ENCODE data around the gene ELL2. TPM values are rescaled to one million over a fixed set of nuclear protein-coding genes. Genes with fewer than 3 reads are reported as not detected.
"Not testable (repeated sequence)": the region's sequence is repeated elsewhere in the genome, so short reads cannot be mapped to it uniquely, and the experiment has no call there.

Gene ELL2
- total RNA-seq, 2 donors from 2014 or later: 76.3 to 113 TPM

DNA sequence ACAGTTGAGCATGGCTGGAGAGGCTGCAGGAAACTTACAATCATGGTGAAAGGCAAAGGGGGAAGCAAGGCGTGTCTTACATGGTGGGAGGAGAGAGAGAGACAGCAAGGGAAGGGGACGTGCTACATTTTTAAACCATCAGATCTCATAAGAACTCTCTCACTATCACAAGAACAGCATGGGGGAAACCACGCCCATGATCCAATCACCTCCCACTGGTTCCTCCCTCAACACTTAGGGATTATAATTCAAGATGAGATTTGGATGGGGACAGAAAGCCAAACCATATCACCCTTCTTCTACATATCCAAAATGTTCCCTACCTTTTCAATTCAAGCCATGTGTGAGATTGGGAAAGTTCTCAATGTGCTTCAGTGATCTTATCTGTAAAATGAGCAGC lies 116.3 kb downstream of the ELL2 start:
- Mint-ChIP-seq H3K9me3 (no peaks in the 10 kb centered on the region), H3K36me3 (ENCODE audit: insufficient read depth in 2 of 2) (no peaks in the 10 kb centered on the region), H3K27ac (no peak overlapping the region), H3K4me1 (ENCODE audit: low read depth) (peaks cover 25% of the 10 kb centered on the region), H3K4me3 (no peak overlapping the region), H3K27me3 (ENCODE audit: low read depth) (peaks cover 7% of the 10 kb centered on the region)
- ATAC-seq (replicated peaks in 1 of 2) (no peak), DNase-seq (no peak)

DNA sequence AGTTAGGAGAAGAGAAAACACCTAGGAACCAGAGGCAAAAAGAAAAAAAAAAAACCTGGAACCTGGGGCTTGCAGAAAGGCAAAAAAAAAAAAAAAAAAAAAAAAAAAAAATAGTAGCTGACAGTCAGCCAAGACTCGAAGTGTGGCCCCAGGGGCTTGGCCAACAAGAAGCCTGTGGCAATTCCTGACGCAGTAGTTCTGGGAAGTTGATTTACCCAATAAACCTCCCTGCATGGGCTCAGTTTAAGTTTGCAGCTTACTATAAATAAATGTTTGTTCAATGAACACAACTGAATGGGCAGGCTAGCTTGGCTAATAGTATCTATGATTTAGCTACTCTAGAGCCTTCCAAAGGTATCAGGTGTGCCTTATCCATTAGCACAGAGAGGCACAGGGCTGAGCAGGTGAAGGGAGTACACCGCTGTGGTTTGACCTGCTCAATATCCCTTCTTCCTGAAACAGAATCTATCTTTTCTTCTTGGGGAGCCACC lies 117.9 kb downstream of the ELL2 start:
- Mint-ChIP-seq H3K27ac (peak overlapping the region; percentile 66), H3K9me3 (no peaks in the 10 kb centered on the region), H3K27me3 (ENCODE audit: low read depth) (no peaks in the 10 kb centered on the region), H3K4me1 (ENCODE audit: low read depth) (peaks cover 30% of the 10 kb centered on the region), H3K4me3 (peak overlapping the region; percentile 56 to 64), H3K36me3 (ENCODE audit: insufficient read depth in 2 of 2) (no peaks in the 10 kb centered on the region)
- ATAC-seq (replicated peaks in 1 of 2): no peak
- no peak for DNase-seq

DNA sequence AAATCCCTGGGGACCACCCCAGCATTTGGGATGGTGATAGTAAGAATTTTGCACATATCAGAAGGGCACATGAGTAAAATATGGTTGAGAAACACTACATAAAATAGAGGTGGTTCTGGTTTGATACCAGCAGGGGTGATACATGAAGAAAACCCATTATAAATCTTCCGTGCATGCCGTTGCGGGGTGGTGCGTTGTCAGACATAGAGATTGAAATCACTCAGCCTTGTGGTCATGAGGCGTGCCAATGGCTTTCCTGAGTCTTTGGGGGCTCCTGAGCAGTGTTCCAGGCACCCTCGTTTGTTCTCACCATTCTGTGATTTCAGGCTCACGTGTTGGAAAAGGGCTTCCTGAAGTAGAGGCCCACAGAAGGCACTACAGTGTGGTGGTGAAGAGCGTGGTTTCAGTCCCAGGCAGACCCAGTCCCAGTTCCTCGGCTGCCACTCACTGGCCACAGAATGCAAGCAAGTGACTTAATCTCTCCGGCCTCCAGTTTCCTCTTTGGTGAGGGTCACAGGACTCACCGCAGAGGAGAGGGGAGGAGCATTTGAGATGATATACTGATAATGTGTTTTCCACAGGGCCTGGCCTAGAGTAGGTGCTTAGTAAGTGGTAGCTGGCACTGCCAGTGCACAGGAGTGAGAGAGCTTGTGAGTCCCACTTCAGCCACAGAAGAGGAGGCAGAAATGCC lies 118.7 kb downstream of the ELL2 start:
- peak; percentile 87 to 91 for ATAC-seq (replicated peaks in 1 of 2)
- DNase-seq: peak; percentile 75 to 84
- Mint-ChIP-seq H3K9me3 (no peaks in the 10 kb centered on the region), H3K27ac (peak overlapping the region; percentile 66), H3K4me3 (peak overlapping the region; percentile 56 to 64), H3K36me3 (ENCODE audit: insufficient read depth in 2 of 2) (no peaks in the 10 kb centered on the region), H3K4me1 (ENCODE audit: low read depth) (peaks cover 30% of the 10 kb centered on the region), H3K27me3 (ENCODE audit: low read depth) (no peaks in the 10 kb centered on the region)

DNA sequence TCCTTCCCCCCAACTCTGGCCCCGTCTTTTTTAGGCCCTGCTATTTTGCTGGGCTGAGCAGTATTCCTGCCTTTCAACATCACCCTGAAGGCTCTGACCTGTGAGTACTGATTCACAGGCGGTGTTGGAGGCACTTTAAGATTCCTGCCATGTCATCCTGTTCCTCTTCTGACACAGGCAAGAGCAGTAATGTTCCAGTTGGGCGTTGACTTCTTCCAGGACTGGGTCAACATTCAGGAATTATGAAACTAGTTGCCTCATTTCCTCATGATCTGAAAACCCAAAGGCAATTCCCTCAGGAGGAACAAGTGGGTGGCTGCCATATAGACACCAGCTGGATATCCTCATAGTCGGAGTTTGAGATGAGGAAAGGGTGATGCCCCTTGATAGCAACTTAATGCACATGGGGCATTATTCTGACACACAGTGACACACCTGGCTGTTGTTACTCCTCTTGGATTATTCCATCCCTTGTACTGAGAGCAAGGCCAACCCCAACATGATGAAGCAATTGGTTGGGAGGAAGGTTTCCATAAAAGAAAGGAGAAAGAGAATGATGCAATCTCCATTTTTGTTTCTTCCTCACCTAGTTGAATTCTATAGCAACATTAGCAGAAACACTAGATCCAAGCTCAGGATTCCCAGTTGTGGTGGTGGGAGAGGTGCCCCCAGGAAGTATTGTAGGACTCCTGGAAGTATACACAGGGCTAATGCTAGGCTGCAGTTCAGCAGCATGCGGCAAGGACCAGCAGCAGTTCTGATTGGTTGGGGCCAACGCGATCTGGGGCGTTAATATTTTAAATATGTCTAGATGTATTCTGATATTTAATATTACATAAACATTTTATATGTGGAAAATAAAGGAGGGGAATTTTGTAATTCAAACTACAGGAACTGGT lies 119.5 kb downstream of the ELL2 start:
- H3K9me3 Mint-ChIP-seq: no peaks in the 10 kb centered on the region
- H3K36me3 Mint-ChIP-seq (ENCODE audit: insufficient read depth in 2 of 2): no peaks in the 10 kb centered on the region
- ATAC-seq (replicated peaks in 1 of 2) (no peak), DNase-seq (no peak)
- peaks cover 38% of the 10 kb centered on the region for H3K4me1 Mint-ChIP-seq (ENCODE audit: low read depth)
- no peaks in the 10 kb centered on the region for H3K27me3 Mint-ChIP-seq (ENCODE audit: low read depth)
- peak overlapping the region; percentile 66 for H3K27ac Mint-ChIP-seq
- H3K4me3 Mint-ChIP-seq: peak overlapping the region in 1 of 2 donors; percentile 64

DNA sequence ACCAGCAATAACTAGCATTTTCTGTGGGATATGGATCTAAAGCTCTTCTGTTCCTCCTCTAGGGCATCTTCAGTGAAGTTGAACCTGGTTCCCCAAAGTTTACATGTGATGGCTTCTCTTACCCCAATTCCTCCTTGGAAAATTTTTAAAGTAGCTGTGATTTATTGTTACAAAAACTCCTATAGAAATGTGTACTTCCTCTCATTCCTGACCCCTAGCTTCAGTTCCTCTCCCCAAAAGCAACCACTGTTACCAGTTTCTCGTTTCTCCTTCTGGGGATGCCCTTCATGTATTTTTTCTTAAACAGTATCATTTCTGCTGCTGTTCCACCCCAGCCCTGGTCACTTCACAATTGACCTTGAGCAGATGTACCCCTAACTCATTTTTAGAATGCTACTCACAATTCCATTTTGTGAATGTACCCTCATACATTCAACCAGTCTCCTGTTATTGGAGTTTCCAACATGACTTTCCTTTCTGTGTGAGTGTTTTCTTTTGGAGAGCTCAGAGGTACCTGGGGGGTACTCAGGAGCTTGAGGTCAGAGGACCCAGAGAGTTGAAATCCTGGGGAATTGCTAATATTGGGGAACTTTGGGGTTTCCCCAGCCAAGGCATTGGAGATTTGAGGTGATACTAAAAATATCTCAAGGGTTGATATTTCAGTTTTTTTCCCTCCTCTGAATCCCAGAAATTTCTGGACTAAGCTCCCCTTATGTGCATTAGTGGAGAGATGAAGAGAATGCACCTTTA lies 120.5 kb downstream of the ELL2 start:
- Mint-ChIP-seq H3K36me3 (ENCODE audit: insufficient read depth in 2 of 2) (no peaks in the 10 kb centered on the region), H3K4me1 (ENCODE audit: low read depth) (peaks cover 42% of the 10 kb centered on the region), H3K27ac (no peak overlapping the region), H3K27me3 (ENCODE audit: low read depth) (no peaks in the 10 kb centered on the region), H3K4me3 (no peak overlapping the region), H3K9me3 (no peaks in the 10 kb centered on the region)
- DNase-seq (no peak), ATAC-seq (replicated peaks in 1 of 2) (no peak)

DNA sequence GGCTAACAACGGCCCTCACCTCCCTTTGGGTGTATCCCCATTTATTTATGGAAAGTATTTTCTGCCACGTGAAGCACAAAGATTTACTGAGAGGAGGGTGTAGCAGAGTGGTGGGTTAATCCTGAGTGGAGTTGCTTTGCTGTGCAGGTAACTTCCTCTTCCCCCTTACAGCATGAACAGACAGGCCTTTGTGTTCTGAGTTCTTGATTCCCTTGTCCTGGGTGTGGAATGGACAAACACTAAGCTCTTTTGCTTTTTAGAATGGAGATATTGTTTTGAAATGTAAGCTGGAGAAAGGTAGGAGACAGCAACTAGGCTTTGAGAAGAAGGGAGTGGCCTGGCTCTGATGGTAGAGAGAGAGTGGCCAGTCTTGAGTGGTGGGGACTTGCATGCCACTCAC lies 122.0 kb downstream of the ELL2 start:
- H3K27me3 Mint-ChIP-seq (ENCODE audit: low read depth): no peaks in the 10 kb centered on the region
- H3K4me1 Mint-ChIP-seq (ENCODE audit: low read depth): peaks cover 51% of the 10 kb centered on the region
- no peaks in the 10 kb centered on the region for H3K9me3 Mint-ChIP-seq

DNA sequence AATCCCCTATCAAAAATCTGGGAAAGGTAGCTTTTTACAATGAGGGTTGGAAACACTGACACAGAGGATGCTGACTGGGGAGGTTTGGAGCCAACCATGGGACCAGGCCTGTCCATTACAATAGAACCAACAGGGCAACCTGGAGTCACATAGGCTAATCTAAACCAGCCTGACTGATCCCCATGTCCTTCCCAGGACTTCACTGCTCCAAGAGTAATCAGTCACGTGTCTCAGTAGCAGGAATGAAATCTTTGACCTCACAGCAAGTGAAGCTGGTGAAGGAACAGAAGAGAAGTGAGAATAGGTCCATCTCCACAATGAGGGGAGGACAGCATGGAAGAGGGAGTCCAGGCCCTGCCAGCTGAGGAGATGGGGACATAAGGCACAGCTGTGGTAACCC lies 123.1 kb downstream of the ELL2 start:
- Mint-ChIP-seq H3K9me3 (no peaks in the 10 kb centered on the region), H3K27ac (no peak overlapping the region), H3K36me3 (ENCODE audit: insufficient read depth in 2 of 2) (no peaks in the 10 kb centered on the region), H3K27me3 (ENCODE audit: low read depth) (no peaks in the 10 kb centered on the region), H3K4me3 (no peak overlapping the region), H3K4me1 (ENCODE audit: low read depth) (peaks cover 61% of the 10 kb centered on the region)
- ATAC-seq (replicated peaks in 1 of 2) (no peak), DNase-seq (no peak)

More for the DNA sequence above, 122.0 kb downstream of the ELL2 start:
- no peaks in the 10 kb centered on the region for H3K36me3 Mint-ChIP-seq (ENCODE audit: insufficient read depth in 2 of 2)
- DNase-seq: no peak
- no peak for ATAC-seq (replicated peaks in 1 of 2)
- H3K4me3 Mint-ChIP-seq: no peak overlapping the region
- H3K27ac Mint-ChIP-seq: no peak overlapping the region

DNA sequence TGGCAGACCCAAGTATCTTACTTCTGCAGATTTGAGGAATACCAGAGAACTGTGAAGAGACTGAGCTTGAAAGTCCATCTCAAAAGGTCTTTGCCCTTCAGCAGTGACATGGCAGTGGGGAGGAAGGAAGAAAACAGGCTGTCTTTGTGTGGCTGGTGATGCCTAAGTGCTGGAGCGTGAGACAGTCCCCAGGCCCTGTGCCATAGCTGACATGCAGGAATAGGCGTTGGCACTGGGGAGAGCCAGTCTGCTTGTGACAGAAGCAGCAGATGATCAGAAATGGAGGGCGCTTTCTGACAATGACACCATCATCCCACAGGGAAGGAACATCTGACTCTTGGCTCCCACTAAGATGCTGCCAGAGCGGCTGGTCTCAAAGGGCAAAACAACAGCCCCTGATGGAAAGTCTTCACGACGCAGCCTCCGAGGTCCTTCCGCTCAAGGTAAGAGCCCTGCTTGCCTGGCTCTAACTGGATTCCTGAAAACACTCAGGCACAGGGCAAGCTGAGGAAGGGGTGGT lies 123.6 kb downstream of the ELL2 start:
- no peak for DNase-seq
- Mint-ChIP-seq H3K27ac (no peak overlapping the region), H3K4me1 (ENCODE audit: low read depth) (peaks cover 61% of the 10 kb centered on the region), H3K27me3 (ENCODE audit: low read depth) (no peaks in the 10 kb centered on the region), H3K36me3 (ENCODE audit: insufficient read depth in 2 of 2) (no peaks in the 10 kb centered on the region), H3K4me3 (no peak overlapping the region), H3K9me3 (no peaks in the 10 kb centered on the region)
- ATAC-seq (replicated peaks in 1 of 2): no peak

DNA sequence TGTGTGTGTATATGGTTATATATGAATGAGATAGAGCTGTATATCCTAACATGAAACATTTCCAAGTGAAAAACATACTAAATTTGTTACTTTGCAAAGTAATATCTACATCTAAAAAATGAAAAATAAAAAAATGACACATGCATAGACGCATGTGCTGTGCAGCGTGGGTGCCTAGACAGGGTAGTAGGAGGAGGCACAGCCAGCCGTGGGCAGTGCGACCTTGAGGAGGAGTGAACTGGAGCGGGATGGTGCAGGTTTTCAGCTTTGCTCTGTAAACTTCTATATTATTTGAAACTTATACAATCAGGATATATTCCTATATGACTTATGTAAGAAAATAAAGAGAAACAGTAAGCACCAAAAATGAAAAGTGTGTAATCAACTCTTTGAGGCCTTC lies 124.2 kb downstream of the ELL2 start:
- H3K27ac Mint-ChIP-seq: peak overlapping the region; percentile 9
- DNase-seq (no peak), ATAC-seq (replicated peaks in 1 of 2) (no peak)
- no peaks in the 10 kb centered on the region for H3K36me3 Mint-ChIP-seq (ENCODE audit: insufficient read depth in 2 of 2)
- H3K4me1 Mint-ChIP-seq (ENCODE audit: low read depth): peaks cover 57% of the 10 kb centered on the region
- H3K9me3 Mint-ChIP-seq: no peaks in the 10 kb centered on the region
- H3K4me3 Mint-ChIP-seq: no peak overlapping the region
- no peaks in the 10 kb centered on the region for H3K27me3 Mint-ChIP-seq (ENCODE audit: low read depth)

DNA sequence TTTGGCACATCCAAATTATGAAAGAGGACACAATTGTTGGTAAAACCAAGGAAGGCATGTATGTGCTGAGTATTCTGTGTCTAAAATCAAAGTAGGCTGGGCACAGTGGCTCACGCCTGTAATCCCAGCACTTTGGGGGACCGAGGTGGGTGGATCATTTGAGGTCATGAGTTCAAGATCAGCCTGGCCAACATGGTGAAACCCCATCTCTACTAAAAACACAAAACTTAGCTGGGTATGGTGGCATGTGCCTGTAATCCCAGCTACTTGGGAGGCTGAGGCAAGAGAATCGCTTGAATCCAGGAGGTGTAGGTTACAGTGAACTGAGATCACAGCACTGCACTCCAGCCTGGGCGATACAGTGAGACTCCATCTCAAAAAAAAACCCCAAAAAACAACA lies 124.7 kb downstream of the ELL2 start:
- peaks cover 52% of the 10 kb centered on the region for H3K4me1 Mint-ChIP-seq (ENCODE audit: low read depth)
- H3K4me3 Mint-ChIP-seq: peak overlapping the region; percentile 53 to 91
- not testable (repeated sequence) for H3K9me3 Mint-ChIP-seq; H3K27me3 Mint-ChIP-seq (ENCODE audit: low read depth); ATAC-seq (replicated peaks in 1 of 2); DNase-seq; H3K36me3 Mint-ChIP-seq (ENCODE audit: insufficient read depth in 2 of 2)
- peak overlapping the region; percentile 95 for H3K27ac Mint-ChIP-seq

DNA sequence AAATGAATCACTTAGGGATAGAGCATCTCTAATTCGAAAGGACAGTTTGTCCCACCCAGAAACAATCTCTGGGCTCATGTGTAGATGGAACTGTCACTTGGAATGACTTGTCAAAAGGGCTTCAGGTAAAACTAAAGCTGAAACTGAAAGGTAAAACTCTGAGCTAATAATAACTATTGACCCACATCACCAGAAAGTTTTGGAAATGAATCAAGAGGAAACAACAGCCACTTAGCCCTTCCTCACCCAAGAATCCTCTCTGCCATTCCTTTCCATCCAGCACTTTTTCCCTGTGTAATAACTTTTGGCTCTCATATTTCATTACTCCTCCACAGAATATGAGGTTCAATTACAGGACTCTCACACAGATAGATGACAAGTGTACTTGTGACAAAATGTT lies 125.1 kb downstream of the ELL2 start:
- no peaks in the 10 kb centered on the region for H3K9me3 Mint-ChIP-seq
- no peaks in the 10 kb centered on the region for H3K36me3 Mint-ChIP-seq (ENCODE audit: insufficient read depth in 2 of 2)
- no peaks in the 10 kb centered on the region for H3K27me3 Mint-ChIP-seq (ENCODE audit: low read depth)
- ATAC-seq (replicated peaks in 1 of 2) (no peak), DNase-seq (no peak)
- H3K27ac Mint-ChIP-seq: peak overlapping the region; percentile 95
- H3K4me1 Mint-ChIP-seq (ENCODE audit: low read depth): peaks cover 51% of the 10 kb centered on the region
- peak overlapping the region; percentile 84 to 91 for H3K4me3 Mint-ChIP-seq

DNA sequence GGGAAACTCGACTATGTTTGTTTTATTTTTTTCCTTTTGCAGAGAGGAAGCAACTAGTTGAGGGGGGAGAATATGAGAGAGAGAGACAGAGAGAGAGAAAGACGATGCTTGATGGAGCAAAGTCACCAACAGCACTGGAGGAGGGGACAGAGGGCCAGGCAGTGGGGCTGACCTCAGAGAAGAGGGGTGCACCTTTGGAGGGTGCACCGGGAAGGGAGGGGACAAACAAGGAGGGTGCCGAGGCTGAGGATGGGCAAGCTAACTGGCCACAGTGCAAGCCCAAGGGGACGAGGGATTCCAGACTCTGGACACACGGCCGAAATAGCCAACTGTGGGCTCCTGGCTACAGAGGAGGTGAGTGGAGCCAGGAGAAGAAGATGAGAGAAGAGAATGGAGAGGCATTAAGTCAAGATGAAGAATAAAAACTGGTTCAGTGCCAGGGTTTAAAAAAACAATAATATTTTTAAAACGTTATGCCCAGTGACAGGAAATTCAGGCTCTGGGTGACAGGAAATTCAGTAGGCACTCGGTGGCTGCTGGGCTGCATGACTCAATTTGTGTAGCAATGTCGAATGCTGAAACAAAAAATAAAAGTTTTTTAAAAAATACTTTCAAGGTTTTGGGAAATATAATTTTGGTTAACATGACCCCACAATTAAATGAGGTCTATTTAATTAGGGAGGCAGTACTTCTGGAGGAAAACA lies 125.8 kb downstream of the ELL2 start:
- DNase-seq (no peak), ATAC-seq (replicated peaks in 1 of 2) (no peak)
- H3K4me1 Mint-ChIP-seq (ENCODE audit: low read depth): peaks cover 51% of the 10 kb centered on the region

More for the DNA sequence above, 125.8 kb downstream of the ELL2 start:
- Mint-ChIP-seq H3K4me3 (peak overlapping the region; percentile 84 to 91), H3K36me3 (ENCODE audit: insufficient read depth in 2 of 2) (no peaks in the 10 kb centered on the region), H3K27ac (peak overlapping the region; percentile 95), H3K9me3 (no peaks in the 10 kb centered on the region), H3K27me3 (ENCODE audit: low read depth) (no peaks in the 10 kb centered on the region)
